HCT116 (cell line): Measurements from ENCODE around the gene MRPL24. TPM values are rescaled to one million over a fixed set of nuclear protein-coding genes. Genes with fewer than 3 reads are reported as not detected.

ENCODE experiments used
- ATAC-seq: fragments of 200-7000 bp; cut with Tn5 transposase; 2 replicates; pipeline ENCODE4 v1.9.1; 2020; ENCODE audit warnings: mild to moderate bottlenecking, moderate library complexity
- BruUV-seq: library from RNA; stranded (reverse); fragments of 400-500 nt; replicated peaks from 2 replicates; lab custom pipeline; 2021; lab: Mats Ljungman, UMichigan
- CTCF ChIA-PET: fragments of 300-600 bp; sonication (Branson Sonifier 250); formaldehyde crosslinking; loops from one replicate; lab custom pipeline; 2021; ENCODE audit warnings: antibody characterized with exemption; lab: Charles Lee
- POLR2A ChIA-PET: fragments of 300-600, 350-600 bp; sonication (Branson Sonifier 250); formaldehyde crosslinking; loops from one replicate; lab custom pipeline; 2021; ENCODE audit warnings: antibody characterized with exemption; lab: Charles Lee
- RAD21 ChIA-PET, 2 experiments: fragments of 300-600 bp; sonication (Branson Sonifier 250); formaldehyde crosslinking; loops; one replicate each; lab custom pipeline; 2023; ENCODE audit warnings: low total read pairs in 2 of 2; ENCODE audit not compliant: uncharacterized antibody in 2 of 2, unreplicated experiment in 2 of 2, low non-redundant PET in 1 of 2; lab: Charles Lee
- DNase-seq: peaks from one replicate; pipeline ENCODE4 v3.0.0-alpha.2; 2010; ENCODE audit warnings: low read depth, low spot score
- H2AFZ ChIP-seq: fragments of 200-600 bp; shearing (Covaris generic), sonication (generic); 2 replicates; pipeline ENCODE4 v1.6.1; 2017; ENCODE audit warnings: low read depth, mixed run types, mixed read lengths, antibody characterized with exemption, low read length; ENCODE audit not compliant: poor library complexity, severe bottlenecking
- H3K27ac ChIP-seq: 2 replicates; pipeline ENCODE4 v1.5.1; 2012; ENCODE audit warnings: low read depth, low read length
- H3K27me3 ChIP-seq: fragments of 200-600 bp; sonication (generic); 2 replicates; pipeline ENCODE4 v1.6.1; 2016; ENCODE audit warnings: mixed run types, low read length, mixed read lengths; ENCODE audit not compliant: insufficient read depth
- H3K36me3 ChIP-seq, 2 experiments: fragments of 200-500 bp in 1 of 2; fragments of 200-600 bp in 1 of 2; sonication (Bioruptor generic) in 1 of 2; sonication (generic) in 1 of 2; 2 replicates each; pipeline versions ENCODE4 v1.5.1 to v1.6.1; 2014 to 2016; ENCODE audit warnings: low read length in 2 of 2, inconsistent platforms in 1 of 2, mixed read lengths in 1 of 2, mixed run types in 1 of 2; ENCODE audit not compliant: insufficient read depth in 2 of 2, control insufficient read depth in 1 of 2
- H3K4me1 ChIP-seq, 2 experiments: fragments of 200-600 bp in 1 of 2; sonication (generic) in 1 of 2; 2 replicates each; pipeline versions ENCODE4 v1.5.1 to v1.6.1; 2012 to 2017; ENCODE audit warnings: low read length in 2 of 2, inconsistent platforms in 1 of 2, mild to moderate bottlenecking in 1 of 2, mixed read lengths in 1 of 2, mixed run types in 1 of 2, moderate library complexity in 1 of 2; ENCODE audit not compliant: insufficient read depth in 2 of 2, control insufficient read depth in 1 of 2
- H3K4me2 ChIP-seq: fragments of 200-600 bp; sonication (generic); 2 replicates; pipeline ENCODE4 v1.6.1; 2017; ENCODE audit warnings: mixed run types, low read length, mixed read lengths
- H3K4me3 ChIP-seq, 2 experiments: fragments of 200-600 bp in 1 of 2; sonication (generic) in 1 of 2; replicated peaks in 1 of 2; 2 replicates each; pipeline ENCODE4 v1.5.1; 2011 to 2016; ENCODE audit warnings: low read length in 2 of 2, control low read depth in 1 of 2, low read depth in 1 of 2, mild to moderate bottlenecking in 1 of 2, mixed read lengths in 1 of 2, mixed run types in 1 of 2
- H3K79me2 ChIP-seq: fragments of 200-600 bp; sonication (generic); 2 replicates; pipeline ENCODE4 v1.6.1; 2017; ENCODE audit warnings: mild to moderate bottlenecking, mixed run types, low read length, moderate library complexity, mixed read lengths; ENCODE audit not compliant: insufficient read depth
- H3K9ac ChIP-seq: fragments of 200-600 bp; sonication (generic); 2 replicates; pipeline ENCODE4 v1.6.1; 2016; ENCODE audit warnings: low read length, mixed read lengths
- H3K9me2 ChIP-seq: fragments of 200-600 bp; sonication (generic), shearing (Covaris generic); 2 replicates; pipeline ENCODE4 v1.6.1; 2017; ENCODE audit warnings: mixed run types, mild to moderate bottlenecking, moderate library complexity; ENCODE audit not compliant: insufficient read depth
- H3K9me3 ChIP-seq, 2 experiments: fragments of 200-500 bp in 1 of 2; fragments of 200-600 bp in 1 of 2; sonication (Bioruptor generic) in 1 of 2; sonication (generic) in 1 of 2; 2 replicates each; pipeline ENCODE4 v1.6.1; 2014 to 2017; ENCODE audit warnings: low read length in 2 of 2, mixed read lengths in 2 of 2, inconsistent platforms in 1 of 2, low read depth in 1 of 2, mild to moderate bottlenecking in 1 of 2, mixed run types in 1 of 2, moderate library complexity in 1 of 2; ENCODE audit not compliant: control insufficient read depth in 1 of 2, insufficient read depth in 1 of 2
- H4K20me1 ChIP-seq: fragments of 200-600 bp; sonication (generic), shearing (Covaris generic); 2 replicates; pipeline ENCODE4 v1.6.1; 2017; ENCODE audit warnings: mixed run types, mild to moderate bottlenecking, moderate library complexity; ENCODE audit not compliant: insufficient read depth
- ATF3 ChIP-seq: IDR thresholded peaks from 2 replicates; pipeline ENCODE4 v1.6.1; 2012
- CBX3 ChIP-seq: IDR thresholded peaks from 2 replicates; pipeline ENCODE4 v1.6.1; 2012; ENCODE audit warnings: low read depth
- CEBPB ChIP-seq: IDR thresholded peaks from 2 replicates; pipeline ENCODE4 v1.6.1; 2012; ENCODE audit warnings: low read depth
- CTCF ChIP-seq, 3 experiments: fragments of 200-600 bp in 1 of 3; sonication (generic) in 1 of 3; IDR thresholded peaks in 2 of 3; conservative IDR thresholded peaks in 1 of 3; 2 replicates each; pipeline ENCODE4 v1.5.1; 2012 to 2017; ENCODE audit warnings: low read depth in 2 of 3, low read length in 2 of 3, antibody characterized with exemption in 1 of 3, borderline replicate concordance in 1 of 3, control low read depth in 1 of 3, mild to moderate bottlenecking in 1 of 3, mixed read lengths in 1 of 3, mixed run types in 1 of 3, moderate library complexity in 1 of 3; ENCODE audit not compliant: insufficient read depth in 1 of 3
- EGR1 ChIP-seq: IDR thresholded peaks from 2 replicates; pipeline ENCODE4 v1.6.1; 2012; ENCODE audit warnings: low read depth
- ELF1 ChIP-seq: IDR thresholded peaks from 2 replicates; pipeline ENCODE4 v1.6.1; 2012; ENCODE audit warnings: low read depth, borderline replicate concordance
- EZH2 ChIP-seq: fragments of 200-600 bp; sonication (generic); IDR thresholded peaks from 2 replicates; pipeline ENCODE4 v1.6.1; 2017; ENCODE audit warnings: antibody characterized with exemption, mixed run types
- EZH2phosphoT487 ChIP-seq: fragments of 200-600 bp; IDR thresholded peaks from 2 replicates; pipeline ENCODE4 v1.6.1; 2018; ENCODE audit warnings: antibody characterized with exemption, borderline replicate concordance
- FOSL1 ChIP-seq: IDR thresholded peaks from 2 replicates; pipeline ENCODE4 v1.6.1; 2012; ENCODE audit warnings: low read depth
- JUND ChIP-seq: IDR thresholded peaks from 2 replicates; pipeline ENCODE4 v1.6.1; 2012
- POLR2A ChIP-seq: IDR thresholded peaks from 2 replicates; pipeline ENCODE4 v1.7.0; 2011; ENCODE audit warnings: borderline replicate concordance; ENCODE audit not compliant: insufficient read depth, insufficient read length; ENCODE audit errors: extremely low read depth
- REST ChIP-seq: IDR thresholded peaks from 2 replicates; pipeline ENCODE4 v1.6.1; 2012; ENCODE audit warnings: low read depth
- SIN3A ChIP-seq: IDR thresholded peaks from 2 replicates; pipeline ENCODE4 v1.6.1; 2012; ENCODE audit warnings: low read depth
- SP1 ChIP-seq: IDR thresholded peaks from 2 replicates; pipeline ENCODE4 v1.6.1; 2012; ENCODE audit warnings: low read depth
- SRF ChIP-seq: IDR thresholded peaks from 2 replicates; pipeline ENCODE4 v1.6.1; 2012; ENCODE audit warnings: low read depth
- TCF7L2 ChIP-seq: IDR thresholded peaks from 2 replicates; pipeline ENCODE4 v1.7.0; 2011; ENCODE audit warnings: borderline replicate concordance, inconsistent platforms; ENCODE audit not compliant: insufficient read depth, insufficient read length; ENCODE audit errors: extremely low read depth
- YY1 ChIP-seq: IDR thresholded peaks from 2 replicates; pipeline ENCODE4 v1.6.1; 2011; ENCODE audit warnings: low read length, low read depth, moderate library complexity, mild to moderate bottlenecking; ENCODE audit not compliant: insufficient replicate concordance; ENCODE audit errors: extremely low read depth
- ZBTB33 ChIP-seq: IDR thresholded peaks from 2 replicates; pipeline ENCODE4 v1.6.1; 2011; ENCODE audit warnings: mild to moderate bottlenecking, low read length, moderate library complexity; ENCODE audit not compliant: insufficient replicate concordance; ENCODE audit errors: extremely low read depth
- ZFX ChIP-seq: fragments of 450-650 bp; IDR thresholded peaks from 2 replicates; pipeline ENCODE4 v1.6.1; 2017
- intact Hi-C: fragments of 100-400 bp; cut with micrococcal nuclease; formaldehyde crosslinking; loops from 2 replicates; pipeline ENCODE4 v1.10.0; 2022
- total RNA-seq: library from RNA; stranded (reverse); gene quantifications from one replicate; pipeline ENCODE4 v1.2.1, GENCODE V29; 2021; ENCODE audit not compliant: unreplicated experiment

The MRPL24 gene
- total RNA-seq, 1 experiment from 2014 or later, result 111 TPM

GRCh38 chr1:156714830-156715229, 26.1 kb downstream of the MRPL24 start:
- H4K20me1 ChIP-seq, result no peaks in the 10 kb centered on the region
- POLR2A ChIA-PET, result interaction anchor here (0.7 to 2.3 kb wide), 4 partner anchors 8 to 26 kb away, joined by 3 to 8 read pairs (median 4); partner anchors contain the start of gene CRABP2
- no TSS peak for BruUV-seq
- DNase-seq (no peak), ATAC-seq (no peak)
- no peaks in the 10 kb centered on the region for H3K27me3 ChIP-seq
- no peak overlapping the region for H3K9ac ChIP-seq
- H2AFZ ChIP-seq, result no peak overlapping the region
- no peak overlapping the region for H3K4me3 ChIP-seq
- RAD21 ChIA-PET, result no interaction called here
- H3K36me3 ChIP-seq, result no peaks in the 10 kb centered on the region
- no peaks in the 10 kb centered on the region for H3K9me3 ChIP-seq
- no peak overlapping the region for H3K4me2 ChIP-seq
- no peak overlapping the region; the same call in 1 of the 2 replicates for H3K27ac ChIP-seq
- H3K79me2 ChIP-seq, result 0 out of 2 replicates have a peak, but pooled peaks cover 6% of the 10 kb centered on the region
- TF ChIP-seq CBX3, result no peak
- no peak for TF ChIP-seq ELF1
- TF ChIP-seq FOSL1, result no peak
- no peak for TF ChIP-seq YY1
- no peak for TF ChIP-seq SP1
- TF ChIP-seq SIN3A, result no peak
- no peak for TF ChIP-seq CEBPB
- no peak for TF ChIP-seq EZH2phosphoT487
- no peak for TF ChIP-seq EGR1
- TF ChIP-seq POLR2A, result no peak
- no peak for TF ChIP-seq TCF7L2
- no peak for TF ChIP-seq CTCF (IDR thresholded peaks at IDR 0.05 in 2 of 3, conservative IDR thresholded peaks at IDR 0.05 in 1 of 3; ENCODE audit: borderline replicate concordance in 1 of 3, insufficient read depth in 1 of 3, low read depth in 2 of 3, low read length in 2 of 3)
- no peak for TF ChIP-seq ZFX
- no peak for TF ChIP-seq ZBTB33
- TF ChIP-seq JUND, result no peak
- TF ChIP-seq ATF3, result no peak
- no peak for TF ChIP-seq EZH2
- no peak for TF ChIP-seq SRF
- no peak for TF ChIP-seq REST
- no peaks in the 10 kb centered on the region for H3K9me2 ChIP-seq
- CTCF ChIA-PET, result interaction anchor here (1.9 to 14.7 kb wide), 3 partner anchors 11 to 88 kb away, joined by 6 to 310 read pairs (median 20); no protein-coding TSS in a partner anchor
- peaks cover 52 to 54% of the 10 kb centered on the region in 2 experiments for H3K4me1 ChIP-seq
- intact Hi-C loops, result no loop called here
